Stimulated activated CD4-positive, alpha-beta T cell treated with anti-CD3 and anti-CD28 coated beads, Interleukin-2, amount 100 ng/mL, for 4 hours (primary cell): Measurements from ENCODE around the gene TRIML2.
"Not testable (repeated sequence)": the region's sequence is repeated elsewhere in the genome, so short reads cannot be mapped to it uniquely, and the experiment has no call there.

Experiments
- DNase-seq: peaks from one replicate; pipeline ENCODE4 v3.0.0-alpha.2; 2020; ENCODE audit warnings: low read depth

Gene TRIML2

DNA sequence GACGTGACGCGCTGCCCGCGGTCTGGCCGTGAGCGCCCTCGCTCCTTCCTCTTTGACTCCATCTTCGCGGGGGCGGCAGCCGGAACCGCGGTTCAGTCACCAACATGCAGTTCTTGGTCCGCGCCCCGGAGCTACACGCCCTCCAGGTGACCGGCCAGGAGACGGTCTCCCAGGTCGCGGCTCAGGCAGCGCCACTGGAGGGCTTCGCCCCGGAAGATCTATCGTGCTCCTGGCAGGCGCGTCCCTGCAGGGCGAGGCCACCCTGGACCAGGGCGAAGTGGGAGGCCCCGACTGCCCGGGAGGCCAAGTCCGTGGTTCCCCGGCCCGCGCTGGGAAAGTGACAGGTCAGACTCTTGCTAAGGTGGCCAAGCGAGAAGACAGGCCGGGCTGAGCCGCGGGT is 2.9 kb downstream of the TRIML2 start:
- no peak for DNase-seq

DNA sequence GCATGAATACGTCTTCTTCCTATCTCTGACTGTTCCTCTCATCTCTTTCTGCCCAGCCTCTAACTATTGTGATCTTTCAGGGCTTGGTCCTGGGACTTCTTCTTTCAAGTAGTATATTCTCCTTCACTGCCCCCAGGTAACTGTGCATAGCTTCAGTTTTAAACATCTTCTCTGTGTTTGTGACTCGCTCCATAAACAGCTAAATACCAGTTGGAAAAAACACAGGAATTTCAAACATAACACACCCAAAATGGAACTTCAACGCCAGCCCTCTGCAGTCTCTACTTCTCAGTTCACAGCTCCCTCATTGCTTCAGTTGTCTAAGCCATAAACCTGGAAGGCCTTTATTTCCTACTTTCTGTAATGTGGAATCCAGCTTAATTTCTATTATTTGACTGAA is 16.6 kb downstream of the TRIML2 start:
- no peak for DNase-seq

DNA sequence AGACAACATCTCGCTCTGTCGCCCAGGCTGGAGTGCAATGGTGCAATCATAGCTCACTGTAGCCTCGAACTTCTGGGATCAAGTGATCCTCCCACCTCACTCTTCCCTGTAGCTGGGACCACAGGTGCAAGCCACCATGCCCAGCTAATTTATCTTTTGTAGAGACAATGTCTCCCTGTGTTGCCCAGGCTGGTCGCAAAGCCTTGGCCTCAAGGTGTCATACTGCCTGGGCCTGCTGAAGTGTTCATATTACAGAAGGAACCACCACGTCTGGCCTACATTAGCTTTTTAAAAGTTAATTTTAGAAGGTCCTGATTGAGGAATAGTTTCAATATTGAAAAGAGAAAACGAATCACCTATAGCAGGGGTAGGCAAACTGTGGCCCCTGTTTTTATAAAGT is 22.5 kb downstream of the TRIML2 start:
- DNase-seq: no peak

DNA sequence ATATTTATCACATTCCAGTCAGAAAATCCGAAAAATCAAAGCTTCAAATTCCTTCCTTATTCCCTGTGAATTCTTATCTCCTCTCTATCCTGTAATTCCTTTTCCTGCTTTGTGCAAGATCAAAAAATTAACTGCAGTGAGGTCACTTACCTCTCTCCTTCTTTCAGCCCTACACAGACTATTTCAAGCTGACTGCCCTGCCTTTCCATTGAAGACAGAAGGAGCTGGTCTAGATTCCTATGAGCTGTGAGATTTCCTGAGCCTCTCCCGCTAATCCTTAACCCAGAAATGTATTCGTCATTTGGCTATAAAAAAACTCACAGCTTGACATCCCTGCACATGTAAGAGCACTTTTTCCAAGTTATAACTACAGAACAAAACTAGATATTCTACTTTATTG is 26.6 kb downstream of the TRIML2 start:
- no peak for DNase-seq

DNA sequence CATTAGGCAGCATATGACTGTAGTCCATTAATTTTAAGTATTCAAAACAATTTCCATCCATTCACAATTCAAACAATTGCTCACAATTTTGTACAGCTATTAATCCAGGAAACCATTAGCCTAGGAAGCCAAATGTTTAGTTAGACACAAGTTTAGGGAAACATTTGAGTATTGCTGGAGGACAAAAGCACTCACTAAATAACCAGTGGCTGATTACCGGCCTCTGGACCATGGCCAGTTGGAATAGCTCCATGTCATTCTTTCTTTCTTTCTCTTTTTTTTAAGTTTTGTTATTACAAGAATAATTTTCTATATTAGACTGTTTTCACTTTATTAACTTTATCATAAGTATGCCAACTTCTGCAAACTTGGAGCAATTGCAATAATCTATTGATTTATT is 31.3 kb downstream of the TRIML2 start:
- no peak for DNase-seq

DNA sequence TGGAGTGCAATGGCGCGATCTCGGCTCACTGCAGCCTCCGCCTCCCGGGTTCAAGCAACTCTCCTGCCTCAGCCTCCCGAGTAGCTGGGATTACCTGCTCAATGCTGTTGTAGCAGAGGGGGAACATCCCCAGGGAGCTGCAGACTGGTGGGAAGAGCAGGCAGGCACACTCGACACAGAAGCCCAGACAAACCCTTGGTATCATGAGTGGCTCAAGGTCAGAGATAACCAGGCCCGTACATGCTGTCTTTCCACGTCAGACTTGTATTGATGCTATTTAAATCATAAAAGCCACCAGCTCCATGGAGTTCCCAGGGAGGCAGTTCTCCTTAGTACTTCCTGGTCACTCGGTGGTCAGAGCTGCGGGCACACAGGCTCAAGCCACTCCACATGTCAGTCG is 33.2 kb downstream of the TRIML2 start:
- DNase-seq: no peak

DNA sequence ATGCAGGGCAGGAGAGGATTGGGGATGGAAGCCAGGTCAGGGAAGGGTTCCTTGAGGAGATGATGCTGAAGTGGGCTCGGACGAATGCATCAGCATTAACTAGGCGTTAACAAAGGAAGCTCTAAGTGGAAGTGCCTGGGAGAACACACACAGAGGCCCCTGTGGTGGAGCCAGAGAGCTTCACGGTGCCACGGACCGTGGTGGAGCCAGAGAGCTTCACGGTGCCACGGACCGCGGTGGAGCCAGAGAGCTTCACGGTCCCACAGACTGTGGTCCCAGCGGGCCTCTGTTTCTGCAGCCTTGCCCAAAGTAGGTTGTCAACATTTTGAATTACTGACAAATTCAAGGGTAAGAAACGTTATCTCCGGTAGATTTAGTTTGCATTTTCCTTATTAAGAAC is 48.3 kb downstream of the TRIML2 start:
- no peak for DNase-seq

DNA sequence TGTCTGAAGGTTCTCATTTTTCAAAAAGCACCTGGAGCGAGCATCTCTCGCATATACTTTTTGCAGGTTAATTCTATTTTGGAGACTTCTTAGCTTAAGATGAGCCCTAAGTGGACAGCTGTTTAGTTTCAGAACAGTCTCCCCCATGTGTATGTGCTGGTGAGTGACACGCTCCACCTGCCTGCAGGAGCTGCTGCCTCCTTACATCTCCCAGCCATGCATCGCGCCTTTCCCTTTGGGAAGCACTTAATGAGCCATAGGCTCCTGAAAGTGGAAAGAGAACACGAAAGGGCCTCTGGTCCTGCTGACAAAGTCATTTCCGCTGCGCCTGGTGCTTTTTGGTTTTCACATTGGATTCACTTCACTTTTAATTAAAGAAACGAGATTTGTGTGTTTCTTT is 56.1 kb downstream of the TRIML2 start:
- no peak for DNase-seq

DNA sequence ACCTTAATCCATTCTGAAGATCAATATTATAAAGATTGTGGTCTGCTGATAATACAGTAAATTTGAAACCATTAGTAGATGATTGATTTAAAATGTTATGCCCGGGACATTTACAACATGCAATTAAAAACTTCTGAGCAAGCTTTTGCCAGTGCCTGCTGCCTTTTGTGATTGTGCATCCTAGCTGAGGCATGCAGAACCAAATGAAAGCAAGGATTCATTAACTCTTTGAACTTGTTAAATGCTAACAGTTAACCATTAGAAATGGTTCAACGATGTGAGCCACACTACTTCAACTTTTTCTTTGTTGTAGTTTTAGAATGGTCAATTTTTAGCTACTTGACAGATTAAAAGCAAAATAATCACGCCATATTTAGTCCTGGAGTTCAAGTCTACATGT is 62.7 kb downstream of the TRIML2 start:
- DNase-seq: no peak

DNA sequence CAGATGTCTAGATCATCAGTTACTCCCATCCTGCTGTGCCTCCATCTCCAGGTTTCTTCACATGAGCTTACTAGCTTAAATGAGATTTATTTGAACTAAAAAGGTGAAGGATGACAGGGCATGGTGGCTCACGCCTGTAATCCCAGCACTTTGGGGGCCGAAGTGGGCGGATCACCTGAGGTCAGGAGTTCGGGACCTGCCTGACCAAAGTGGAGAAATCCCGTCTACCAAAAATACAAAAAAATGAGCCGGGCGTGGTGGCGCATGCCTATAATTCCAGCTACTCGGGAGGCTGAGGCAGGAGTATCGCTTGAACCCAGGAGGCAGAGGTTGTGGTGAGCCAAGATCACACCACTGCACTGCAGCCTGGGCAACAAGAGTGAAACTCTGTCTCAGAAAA is 63.9 kb downstream of the TRIML2 start:
- DNase-seq: not testable (repeated sequence)

DNA sequence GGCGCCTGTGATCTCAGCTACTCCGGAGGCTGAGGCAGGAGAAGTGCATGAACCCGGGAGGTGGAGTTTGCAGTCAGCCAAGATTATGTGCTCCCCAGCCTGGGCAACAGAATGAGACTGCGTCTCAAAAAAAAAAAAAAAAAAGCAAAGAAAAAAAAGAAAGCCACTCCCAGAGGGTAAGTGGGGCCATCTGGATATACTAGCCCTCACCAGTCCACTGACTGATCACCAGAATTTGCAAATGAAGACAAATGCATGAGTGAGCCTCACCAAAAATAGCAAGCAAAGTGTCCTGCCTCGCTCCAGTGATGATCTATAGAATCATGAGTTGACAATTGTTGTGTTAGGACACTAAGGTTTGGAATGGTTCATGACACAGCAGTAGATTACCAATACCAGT is 66.2 kb downstream of the TRIML2 start:
- DNase-seq: no peak

DNA sequence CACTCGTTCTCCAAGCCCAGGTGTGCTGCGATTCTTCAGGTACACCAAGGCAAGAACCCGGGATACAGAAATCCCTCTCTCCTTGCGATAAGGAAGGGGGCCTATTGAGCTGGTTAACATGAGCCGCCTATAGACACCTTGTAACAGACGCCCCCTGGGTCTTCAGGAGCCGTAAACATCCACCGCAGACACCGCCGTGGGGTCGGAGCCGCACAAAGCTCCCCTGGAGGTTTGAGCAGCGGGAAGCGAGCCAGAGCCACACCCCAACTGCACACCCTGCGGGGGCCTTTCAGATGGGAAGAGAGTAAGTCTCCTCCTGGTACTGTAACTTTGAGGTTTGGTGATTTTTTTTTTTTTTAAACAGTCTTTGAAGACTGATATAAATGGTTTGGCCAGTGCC is 67.2 kb downstream of the TRIML2 start:
- no peak for DNase-seq

DNA sequence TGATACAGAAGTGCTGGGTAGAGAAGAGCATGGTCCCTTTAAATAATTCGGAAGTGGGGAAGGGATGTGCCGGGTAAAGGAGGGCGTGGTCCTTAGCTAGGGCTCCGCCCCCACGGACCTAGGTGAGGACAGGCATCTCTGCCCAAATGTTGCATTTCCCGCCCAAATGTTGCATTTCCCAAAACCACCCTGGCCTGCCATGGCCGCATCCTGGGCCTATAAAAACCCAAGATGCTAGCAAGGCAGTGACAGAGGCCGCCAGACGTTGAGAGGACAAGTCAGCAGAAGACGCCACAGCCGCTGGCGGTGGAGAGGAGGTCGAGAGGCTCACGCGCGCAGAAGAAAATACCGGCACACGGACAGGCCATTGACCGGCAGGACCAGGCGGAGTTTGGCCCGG is 67.7 kb downstream of the TRIML2 start:
- no peak for DNase-seq
